GM12891 (cell line): ENCODE measurements around the gene BACE2.

Experiments
- POLR2A ChIP-seq: IDR thresholded peaks from 2 replicates; pipeline ENCODE4 v1.6.1; 2011; ENCODE audit warnings: low read depth, low read length, control low read depth
- TAF1 ChIP-seq: IDR thresholded peaks from 2 replicates; pipeline ENCODE4 v1.6.1; 2011; ENCODE audit warnings: low read depth, low read length, control low read depth

GRCh38 chr21:41229509-41230248 is 61.7 kb downstream of the BACE2 start:
- TF ChIP-seq TAF1, result no peak
- TF ChIP-seq POLR2A, result no peak
